Stimulated activated effector memory CD8-positive, alpha-beta T cell treated with anti-CD3 and anti-CD28 coated beads, Interleukin-12 subunit alpha, Interleukin-12 subunit beta, amount 100 ng/mL, for 72 hours (primary cell): ENCODE measurements around the gene SYPL2.

Experiments
- ATAC-seq: fragments of 150-1000 bp; cut with Tn5 transposase; 2 replicates; pipeline ENCODE4 v1.10.0; 2021
- DNase-seq, 2 donors: peaks; one replicate each; pipeline ENCODE4 v3.0.0; 2021 to 2022; ENCODE audit warnings: low spot score in 2 of 2
- H3K27ac Mint-ChIP-seq: one replicate; pipeline ENCODE4 v1.8.0; 2022; ENCODE audit warnings: mild to moderate bottlenecking, mixed read lengths
- H3K36me3 Mint-ChIP-seq: one replicate; pipeline ENCODE4 v1.8.0; 2022; ENCODE audit warnings: mild to moderate bottlenecking, mixed read lengths
- H3K4me1 Mint-ChIP-seq: one replicate; pipeline ENCODE4 v1.8.0; 2022; ENCODE audit warnings: mixed read lengths
- H3K4me3 Mint-ChIP-seq: one replicate; pipeline ENCODE4 v1.8.0; 2022; ENCODE audit warnings: mild to moderate bottlenecking, mixed read lengths
- H3K9me3 Mint-ChIP-seq: one replicate; pipeline ENCODE4 v1.8.0; 2022; ENCODE audit warnings: mixed read lengths

Gene SYPL2

DNA sequence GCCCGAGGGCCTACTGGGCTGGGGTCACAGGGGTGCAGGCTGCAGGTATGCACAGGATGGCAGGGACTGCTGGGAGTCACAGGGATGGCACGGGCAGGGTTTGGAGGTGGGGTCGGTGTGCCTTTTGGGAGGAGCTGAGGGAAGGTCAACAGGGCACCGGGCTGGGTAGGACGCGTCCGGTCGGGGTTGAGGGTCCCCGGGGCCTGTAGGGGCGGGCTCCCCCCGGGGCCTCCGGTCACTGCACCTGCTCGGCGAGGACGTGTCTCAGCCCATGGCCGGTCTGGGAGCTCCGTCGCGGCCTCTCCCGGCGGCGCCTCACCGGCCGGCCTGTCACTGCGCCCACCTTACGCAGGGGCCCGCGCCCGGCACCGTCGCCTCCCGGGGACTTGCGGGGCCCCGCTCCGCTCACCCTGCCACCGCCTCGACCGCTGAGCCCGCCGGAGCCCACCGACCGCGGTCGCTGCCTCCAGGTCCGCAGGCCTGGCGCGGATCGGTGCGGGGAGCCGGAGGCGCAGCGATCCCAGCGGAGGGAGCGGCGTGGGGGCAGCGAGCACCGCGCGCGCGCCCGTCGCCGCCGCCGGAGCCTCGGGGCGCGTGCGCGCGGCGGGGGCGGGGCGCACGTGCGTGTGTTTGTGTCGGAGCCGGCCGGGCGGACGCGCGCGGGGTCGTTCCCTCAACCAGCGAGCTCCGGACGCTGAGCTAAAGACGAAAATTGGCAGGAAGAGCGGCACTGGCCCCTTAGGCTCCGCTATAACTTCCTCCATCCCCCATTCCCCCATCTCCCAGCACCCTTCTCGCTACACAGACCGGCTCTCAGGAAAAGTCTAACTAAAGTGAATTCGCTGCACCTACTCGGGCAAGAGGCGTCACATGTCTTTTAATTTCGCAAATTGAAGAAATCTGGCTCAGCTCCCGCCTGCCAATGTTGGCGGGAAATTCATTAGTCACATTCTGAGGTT lies 43.1 kb downstream of the SYPL2 start, which contains the start of gene AMIGO1:
AMIGO1 (minus strand) TSS at position 552 of the 959 bp plus-strand sequence. CDS start 815 bp downstream, outside the sequence.
- peak within 1 kb of the TSS; percentile 85 for H3K4me3 Mint-ChIP-seq
- no peaks in the 10 kb centered on the region for H3K36me3 Mint-ChIP-seq
- peak; percentile 73 for ATAC-seq
- H3K27ac Mint-ChIP-seq: peak within 1 kb of the TSS; percentile 85
- no peaks in the 10 kb centered on the region for H3K9me3 Mint-ChIP-seq
- peak; percentile 46 to 74 for DNase-seq
- peaks cover 46% of the 10 kb centered on the region for H3K4me1 Mint-ChIP-seq

DNA sequence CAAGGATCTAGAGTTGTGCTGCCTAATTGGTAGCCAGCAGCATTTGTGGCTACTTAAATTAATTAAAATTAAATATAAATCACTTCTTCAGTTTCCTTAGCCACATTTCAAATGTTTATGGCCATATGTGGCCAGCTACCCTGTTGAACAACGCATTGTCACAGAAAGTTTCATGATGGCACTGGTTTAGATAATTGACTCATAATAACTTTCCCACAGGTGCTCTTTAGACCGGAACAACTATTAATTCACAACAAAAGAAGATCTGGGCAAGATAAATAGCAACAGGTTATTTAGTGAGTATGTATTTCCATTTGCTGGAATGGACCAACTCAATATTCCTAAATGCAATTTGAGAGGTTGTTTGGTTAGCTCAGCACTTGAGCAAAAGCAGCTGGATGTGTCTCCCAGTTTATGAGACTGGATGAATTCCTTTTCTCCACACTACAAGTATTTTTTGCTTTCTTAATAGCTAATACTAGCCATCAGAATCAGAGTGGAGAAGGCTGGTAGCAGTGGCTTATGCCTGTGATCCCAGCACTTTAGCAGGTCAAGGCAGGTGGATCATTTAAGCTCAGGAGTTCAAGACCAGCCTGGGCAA lies 46.9 kb downstream of the SYPL2 start:
- Mint-ChIP-seq H3K27ac (no peak overlapping the region), H3K36me3 (no peaks in the 10 kb centered on the region), H3K4me1 (peaks cover 20% of the 10 kb centered on the region), H3K9me3 (no peaks in the 10 kb centered on the region), H3K4me3 (no peak overlapping the region)
- DNase-seq (no peak), ATAC-seq (no peak)

GRCh38 chr1:109514846-109515245 lies 48.5 kb downstream of the SYPL2 start:
- no peak overlapping the region for H3K27ac Mint-ChIP-seq
- H3K9me3 Mint-ChIP-seq: no peaks in the 10 kb centered on the region
- H3K4me1 Mint-ChIP-seq: peaks cover 9% of the 10 kb centered on the region
- no peak for DNase-seq
- no peak for ATAC-seq
- H3K4me3 Mint-ChIP-seq: no peak overlapping the region
- H3K36me3 Mint-ChIP-seq: no peaks in the 10 kb centered on the region

- H3K36me3 Mint-ChIP-seq: no peaks in the 10 kb centered on the region
- DNase-seq (no peak), ATAC-seq (no peak)
- no peak overlapping the region for H3K4me3 Mint-ChIP-seq
- no peak overlapping the region for H3K27ac Mint-ChIP-seq
- no peaks in the 10 kb centered on the region for H3K9me3 Mint-ChIP-seq
- H3K4me1 Mint-ChIP-seq: no peaks in the 10 kb centered on the region
Measured at GRCh38 chr1:109516872-109517271, 50.5 kb downstream of the SYPL2 start.

DNA sequence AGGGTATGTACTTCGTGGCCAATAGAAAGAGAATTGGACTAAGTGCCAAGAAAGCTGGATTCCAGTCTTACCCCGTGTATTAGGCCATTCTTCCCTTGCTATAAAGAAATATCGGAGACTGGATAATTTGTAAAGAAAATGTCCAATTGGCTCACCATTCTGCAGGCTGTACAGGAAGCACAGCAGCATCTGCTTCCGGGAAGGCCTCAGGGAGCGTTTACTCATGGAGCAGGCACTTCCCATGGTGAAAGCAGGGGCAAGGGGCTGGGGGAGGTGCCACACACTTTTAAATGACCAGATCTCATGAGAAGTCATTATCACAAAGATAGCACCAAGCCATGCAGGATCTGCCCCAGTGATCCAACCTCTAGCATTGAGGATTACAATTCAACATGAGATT lies 51.0 kb downstream of the SYPL2 start:
- no peaks in the 10 kb centered on the region for H3K4me1 Mint-ChIP-seq
- H3K4me3 Mint-ChIP-seq: no peak overlapping the region
- DNase-seq (no peak), ATAC-seq (no peak)
- H3K36me3 Mint-ChIP-seq: no peaks in the 10 kb centered on the region
- H3K27ac Mint-ChIP-seq: no peak overlapping the region
- H3K9me3 Mint-ChIP-seq: no peaks in the 10 kb centered on the region

DNA sequence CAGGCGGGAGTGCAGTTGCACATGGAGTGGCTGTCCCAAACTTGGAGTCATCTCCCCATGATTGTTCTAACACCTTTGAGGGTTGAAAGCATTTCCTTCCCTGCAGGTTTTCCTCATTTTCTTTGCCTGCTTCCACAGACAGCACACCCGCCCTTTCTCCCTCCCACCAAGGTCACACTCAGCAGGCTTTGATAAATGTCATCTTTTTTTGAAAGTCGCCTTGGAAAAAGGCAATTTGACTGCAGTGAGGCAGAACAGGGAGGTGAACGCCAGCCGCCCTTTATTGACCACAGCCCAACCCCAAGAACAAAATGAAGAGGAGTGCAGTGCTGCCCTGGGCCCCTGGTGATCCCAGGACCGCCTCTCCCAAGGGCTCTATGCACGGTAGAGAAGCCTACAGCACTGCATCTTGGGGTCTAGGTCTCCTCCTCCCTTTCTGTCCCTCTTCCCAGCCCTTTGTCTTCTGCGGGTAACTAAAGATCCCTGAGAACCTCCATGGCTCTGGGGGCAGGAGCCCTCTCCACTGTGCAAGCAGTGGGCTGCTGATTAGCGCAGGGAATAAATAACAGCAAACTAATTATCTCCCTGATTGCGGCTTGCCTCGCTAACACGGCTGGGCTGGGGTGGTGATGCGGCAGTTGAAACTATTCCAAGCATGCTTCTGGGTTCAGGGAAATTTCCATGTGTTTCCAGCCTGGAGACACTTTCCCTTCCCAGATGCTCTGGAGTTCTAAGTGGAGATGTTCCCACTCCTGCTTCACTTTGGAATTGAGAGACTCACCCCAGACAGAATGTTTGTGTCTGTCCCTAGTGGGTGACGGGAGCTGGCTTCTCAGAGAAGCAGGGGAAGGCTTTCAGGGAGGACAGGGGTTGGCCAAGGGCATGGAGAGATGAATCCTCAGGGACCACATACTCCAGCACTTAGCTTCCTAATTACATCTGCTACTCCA lies 54.9 kb downstream of the SYPL2 start:
- no peak for ATAC-seq
- no peak for DNase-seq
- Mint-ChIP-seq H3K27ac (no peak overlapping the region), H3K9me3 (no peaks in the 10 kb centered on the region), H3K4me1 (no peaks in the 10 kb centered on the region), H3K4me3 (no peak overlapping the region), H3K36me3 (no peaks in the 10 kb centered on the region)

GRCh38 chr1:109522026-109522425 lies 55.7 kb downstream of the SYPL2 start:
- Mint-ChIP-seq H3K4me1 (no peaks in the 10 kb centered on the region), H3K4me3 (no peak overlapping the region), H3K36me3 (no peaks in the 10 kb centered on the region), H3K27ac (no peak overlapping the region), H3K9me3 (no peaks in the 10 kb centered on the region)
- ATAC-seq (no peak), DNase-seq (no peak)

DNA sequence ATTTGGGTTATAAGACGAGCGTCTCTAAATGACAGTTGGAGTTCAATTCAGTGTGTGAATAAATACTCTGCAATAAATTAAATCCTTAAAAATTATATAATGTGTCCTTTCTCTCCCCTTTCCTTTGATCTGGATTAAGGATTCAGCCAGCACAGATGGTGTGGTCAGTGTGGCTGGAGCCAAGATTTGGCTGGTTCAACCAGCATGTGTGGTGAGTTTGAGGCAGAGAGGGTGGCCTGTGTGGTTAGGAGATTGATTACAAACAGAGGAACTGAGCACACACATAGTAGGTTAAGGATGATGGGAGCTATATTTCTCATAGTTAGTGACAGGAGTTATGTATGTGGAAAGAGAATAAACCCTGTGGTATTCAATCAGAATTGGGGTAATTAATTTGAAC lies 57.4 kb downstream of the SYPL2 start:
- no peak overlapping the region for H3K27ac Mint-ChIP-seq
- H3K4me3 Mint-ChIP-seq: no peak overlapping the region
- H3K36me3 Mint-ChIP-seq: no peaks in the 10 kb centered on the region
- ATAC-seq (no peak), DNase-seq (no peak)
- no peaks in the 10 kb centered on the region for H3K4me1 Mint-ChIP-seq
- H3K9me3 Mint-ChIP-seq: no peaks in the 10 kb centered on the region

DNA sequence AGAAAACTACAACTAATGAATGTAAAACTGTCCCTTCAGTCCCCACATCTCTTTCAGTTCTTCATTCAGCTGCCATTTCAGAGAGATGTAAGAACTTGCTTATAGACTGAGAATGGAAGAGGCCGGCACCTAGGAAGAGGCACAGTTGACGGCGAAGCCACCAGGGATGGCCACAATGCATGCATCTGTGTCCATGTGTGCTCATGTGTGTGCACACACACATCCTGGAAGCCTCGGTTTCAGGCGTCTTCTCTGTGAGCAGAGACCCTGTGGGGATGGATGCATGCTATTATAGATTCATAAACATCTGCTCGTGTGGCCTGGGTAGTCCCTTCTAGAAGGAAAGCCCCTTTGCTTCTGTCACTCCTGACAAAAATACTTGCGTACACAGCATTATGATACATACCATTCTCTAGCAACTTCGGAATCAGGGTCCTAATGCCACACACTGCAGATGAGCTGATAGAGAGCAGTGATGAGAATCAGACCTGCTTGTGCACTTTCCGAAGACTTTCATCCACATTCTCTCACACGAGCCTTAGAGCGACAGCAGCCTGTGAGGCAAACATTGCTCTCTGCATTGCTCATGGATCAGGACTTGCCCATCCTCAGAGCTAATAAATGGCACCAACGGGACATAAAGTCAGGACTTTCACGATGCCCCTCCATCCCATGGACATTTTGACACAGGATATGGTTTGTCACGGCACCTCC lies 60.9 kb downstream of the SYPL2 start:
- H3K27ac Mint-ChIP-seq: peak overlapping the region; percentile 20
- H3K4me1 Mint-ChIP-seq: peaks cover 12% of the 10 kb centered on the region
- no peaks in the 10 kb centered on the region for H3K9me3 Mint-ChIP-seq

GRCh38 chr1:109527846-109528695 lies 61.7 kb downstream of the SYPL2 start:
- Mint-ChIP-seq H3K9me3 (no peaks in the 10 kb centered on the region), H3K4me3 (no peak overlapping the region), H3K36me3 (no peaks in the 10 kb centered on the region), H3K27ac (peak overlapping the region; percentile 20), H3K4me1 (peaks cover 20% of the 10 kb centered on the region)
- DNase-seq (no peak), ATAC-seq (no peak)

More for the DNA sequence above, 60.9 kb downstream of the SYPL2 start:
- Mint-ChIP-seq H3K36me3 (no peaks in the 10 kb centered on the region), H3K4me3 (no peak overlapping the region)
- ATAC-seq: no peak
- no peak for DNase-seq

DNA sequence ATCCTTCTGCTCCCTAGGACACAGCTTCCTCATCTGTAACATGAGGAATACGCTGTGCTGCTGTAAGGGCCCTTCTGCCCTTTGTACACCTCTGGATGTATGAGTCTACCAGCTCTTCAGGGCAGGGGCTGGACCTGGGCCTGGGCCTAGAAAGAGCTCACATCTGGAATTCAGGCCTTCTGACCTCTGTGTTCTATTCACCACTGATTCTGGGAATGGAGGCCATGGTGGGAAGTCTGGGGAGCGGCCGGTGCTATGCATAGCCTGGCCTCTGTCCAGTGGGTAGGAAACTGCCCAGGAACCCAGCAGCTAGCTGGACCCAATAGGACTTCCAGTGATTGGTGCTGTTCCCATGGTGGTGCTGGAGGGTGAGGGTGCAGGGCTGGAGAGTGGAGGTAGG lies 62.4 kb downstream of the SYPL2 start:
- peaks cover 22% of the 10 kb centered on the region for H3K4me1 Mint-ChIP-seq
- DNase-seq (no peak), ATAC-seq (no peak)
- peak overlapping the region; percentile 40 for H3K27ac Mint-ChIP-seq
- H3K9me3 Mint-ChIP-seq: no peaks in the 10 kb centered on the region
- H3K36me3 Mint-ChIP-seq: no peaks in the 10 kb centered on the region
- H3K4me3 Mint-ChIP-seq: no peak overlapping the region

- ATAC-seq (no peak), DNase-seq (no peak)
- no peak overlapping the region for H3K4me3 Mint-ChIP-seq
- H3K27ac Mint-ChIP-seq: peak overlapping the region; percentile 40
- H3K9me3 Mint-ChIP-seq: no peaks in the 10 kb centered on the region
- H3K36me3 Mint-ChIP-seq: no peaks in the 10 kb centered on the region
- peaks cover 22% of the 10 kb centered on the region for H3K4me1 Mint-ChIP-seq
Measured at GRCh38 chr1:109529881-109530456, 63.6 kb downstream of the SYPL2 start.

GRCh38 chr1:109530457-109531087 lies 64.2 kb downstream of the SYPL2 start:
- Mint-ChIP-seq H3K4me3 (no peak overlapping the region), H3K4me1 (peaks cover 22% of the 10 kb centered on the region), H3K9me3 (no peaks in the 10 kb centered on the region), H3K27ac (peak overlapping the region; percentile 58), H3K36me3 (no peaks in the 10 kb centered on the region)
- DNase-seq: no peak
- no peak for ATAC-seq
